Liver (tissue), 9 donors: Measurements from ENCODE around the gene WDR12. TPM values are rescaled to one million over a fixed set of nuclear protein-coding genes. Genes with fewer than 3 reads are reported as not detected.
"Not testable (repeated sequence)": the region's sequence is repeated elsewhere in the genome, so short reads cannot be mapped to it uniquely, and the experiment has no call there.

Experiments
- DNase-seq: peaks from one replicate; pipeline ENCODE4 v3.0.0-alpha.2; 2017; ENCODE audit warnings: low spot score
- H3K27ac ChIP-seq, 2 donors: one replicate each; pipeline ENCODE4 v1.7.0; 2013; ENCODE audit warnings: inconsistent platforms in 2 of 2, low read length in 2 of 2, control low read depth in 1 of 2, low read depth in 1 of 2, mild to moderate bottlenecking in 1 of 2
- H3K27me3 ChIP-seq, 4 donors: one replicate each; pipeline versions ENCODE4 v1.6.1 to v1.7.0; 2013; ENCODE audit warnings: low read length in 3 of 4, inconsistent platforms in 1 of 4, mild to moderate bottlenecking in 1 of 4, moderate library complexity in 1 of 4; ENCODE audit not compliant: control insufficient read depth in 4 of 4, insufficient read depth in 4 of 4
- H3K36me3 ChIP-seq, 4 donors: one replicate each; pipeline versions ENCODE4 v1.6.1 to v1.7.0; 2013; ENCODE audit warnings: low read length in 3 of 4, mild to moderate bottlenecking in 3 of 4, low read depth in 1 of 4, moderate library complexity in 1 of 4; ENCODE audit not compliant: control insufficient read depth in 4 of 4, insufficient read depth in 3 of 4
- H3K4me1 ChIP-seq, 4 donors: one replicate each; pipeline versions ENCODE4 v1.6.1 to v1.7.0; 2013; ENCODE audit warnings: low read length in 3 of 4, mild to moderate bottlenecking in 3 of 4, moderate library complexity in 1 of 4; ENCODE audit not compliant: control insufficient read depth in 4 of 4, insufficient read depth in 4 of 4
- H3K4me3 ChIP-seq, 3 donors: one replicate each; pipeline versions ENCODE4 v1.6.1 to v1.7.0; 2013; ENCODE audit warnings: low read length in 3 of 3, control low read depth in 1 of 3, low read depth in 1 of 3, mild to moderate bottlenecking in 1 of 3
- H3K9ac ChIP-seq, 2 donors: one replicate each; pipeline ENCODE4 v1.7.0; 2013; ENCODE audit warnings: low read length in 2 of 2, mild to moderate bottlenecking in 2 of 2, moderate library complexity in 2 of 2, control low read depth in 1 of 2, low read depth in 1 of 2
- H3K9me3 ChIP-seq, 4 donors: one replicate each; pipeline versions ENCODE4 v1.6.1 to v1.7.0; 2013; ENCODE audit warnings: low read length in 3 of 4; ENCODE audit not compliant: control insufficient read depth in 4 of 4
- ATF3 ChIP-seq: IDR thresholded peaks from 2 replicates; pipeline ENCODE4 v1.6.1; 2016; ENCODE audit warnings: antibody characterized with exemption
- EGR1 ChIP-seq, 2 donors: IDR thresholded peaks; 2 replicates each; pipeline ENCODE4 v1.6.1; 2016 to 2018; ENCODE audit warnings: antibody characterized with exemption in 2 of 2, low read depth in 2 of 2
- FOXA1 ChIP-seq: IDR thresholded peaks from 2 replicates; pipeline ENCODE4 v1.6.1; 2016; ENCODE audit warnings: antibody characterized with exemption
- FOXA2 ChIP-seq: IDR thresholded peaks from 2 replicates; pipeline ENCODE4 v1.6.1; 2016; ENCODE audit warnings: antibody characterized with exemption
- GABPA ChIP-seq, 2 donors: IDR thresholded peaks in 1 of 2; conservative IDR thresholded peaks in 1 of 2; 2 replicates each; pipeline ENCODE4 v1.6.1; 2016; ENCODE audit warnings: antibody characterized with exemption in 2 of 2, mild to moderate bottlenecking in 1 of 2, moderate library complexity in 1 of 2
- HNF4G ChIP-seq: IDR thresholded peaks from 2 replicates; pipeline ENCODE4 v1.6.1; 2016; ENCODE audit warnings: antibody characterized with exemption
- JUND ChIP-seq, 2 donors: IDR thresholded peaks; 2 replicates each; pipeline ENCODE4 v1.6.1; 2016; ENCODE audit warnings: antibody characterized with exemption in 2 of 2
- NR2F2 ChIP-seq: IDR thresholded peaks from 2 replicates; pipeline ENCODE4 v1.6.1; 2016; ENCODE audit warnings: antibody characterized with exemption
- RAD21 ChIP-seq, 2 donors: IDR thresholded peaks; 2 replicates each; pipeline ENCODE4 v1.6.1; 2016; ENCODE audit warnings: antibody characterized with exemption in 2 of 2, mild to moderate bottlenecking in 2 of 2
- REST ChIP-seq: IDR thresholded peaks from 2 replicates; pipeline ENCODE4 v1.6.1; 2016; ENCODE audit warnings: antibody characterized with exemption, mild to moderate bottlenecking
- YY1 ChIP-seq: IDR thresholded peaks from 2 replicates; pipeline ENCODE4 v1.6.1; 2016; ENCODE audit warnings: antibody characterized with exemption, mild to moderate bottlenecking
- ZBTB33 ChIP-seq: IDR thresholded peaks from 2 replicates; pipeline ENCODE4 v1.6.1; 2016; ENCODE audit warnings: antibody characterized with exemption
- WGBS: extraction: QIAGEN DNeasy Blood & Tissue Kit; methylation state at CpG from one replicate; pipeline ENCODE4 v1.1.7; 2013; 5-methylcytosine and 5-hydroxymethylcytosine counted together
- polyA plus RNA-seq, 2 donors: library from polyadenylated mRNA; stranded (reverse) in 1 of 2; unstranded in 1 of 2; fragments of 200-250 nt in 1 of 2; fragments of >200 nt in 1 of 2; fragmentation: Nextera tagmentation in 1 of 2; extraction: Ambion mirVana in 1 of 2; gene quantifications; one replicate each; pipeline versions ENCODE4 v1.2.1 to v1.2.3, GENCODE V29; 2013 to 2015
- total RNA-seq, 2 donors: library from RNA; depleted of rRNA; stranded (reverse); fragments of >200 nt; gene quantifications; one replicate each; pipeline ENCODE4 v1.2.3, GENCODE V29; 2014
- donor health status: healthy.
- donor health status: healthy.
- donor health status: healthy.
- donor health status: healthy.
- donor health status: healthy.

The WDR12 gene
- total and polyA plus RNA-seq, 4 donors, result 6.6 to 26.1 (median 18.4) TPM

- Histone ChIP-seq H3K4me1 (no peaks in the 10 kb centered on the region), H3K27me3 (no peaks in the 10 kb centered on the region), H3K9me3 (no peaks in the 10 kb centered on the region), H3K27ac (no peak overlapping the region), H3K4me3 (no peak overlapping the region), H3K9ac (no peak overlapping the region), H3K36me3 (peaks cover 0 to 7% (median 4%) of the 10 kb centered on the region in 4 donors)
- TF ChIP-seq RAD21 (IDR thresholded peaks at IDR 0.05) (no peak), YY1 (no peak), HNF4G (no peak), ATF3 (no peak), FOXA2 (no peak), FOXA1 (no peak), NR2F2 (no peak), EGR1 (IDR thresholded peaks at IDR 0.05; ENCODE audit: low read depth in 2 of 2) (no peak), GABPA (IDR thresholded peaks at IDR 0.05 in 1 of 2, conservative IDR thresholded peaks at IDR 0.05 in 1 of 2) (no peak)
- DNase-seq, result no peak
- WGBS, result 94% methylated on average over 1 of the region's 1 CpG
Observed at GRCh38 chr2:202918860-202919259, 7.4 kb upstream of the WDR12 start.

GRCh38 chr2:202912342-202913201 is 1.1 kb upstream of the WDR12 start:
- H3K9me3 ChIP-seq, DNase-seq, H3K36me3 ChIP-seq, H3K27me3 ChIP-seq: not testable (repeated sequence)
- peaks cover 4 to 14% (median 11%) of the 10 kb centered on the region in 4 donors for H3K4me1 ChIP-seq
- H3K27ac ChIP-seq, result peak overlapping the region; percentile 82 to 90
- 3% methylated on average over 20 of the region's 49 CpGs for WGBS
- H3K4me3 ChIP-seq, result peak overlapping the region; percentile 66 to 100 (median 99)
- H3K9ac ChIP-seq, result peak overlapping the region; percentile 38 to 74

- WGBS, result 0% methylated on average over 8 of the region's 8 CpGs
- peak overlapping the region; percentile 82 to 90 for H3K27ac ChIP-seq
- H3K4me1 ChIP-seq, result peaks cover 4 to 14% (median 11%) of the 10 kb centered on the region in 4 donors
- peaks cover 0 to 4% (median under 1%) of the 10 kb centered on the region in 4 donors for H3K36me3 ChIP-seq
- peak overlapping the region; percentile 89 to 92 for H3K9ac ChIP-seq
- H3K27me3 ChIP-seq, result no peaks in the 10 kb centered on the region
- DNase-seq, result no peak
- TF ChIP-seq REST (no peak), ATF3 (no peak), ZBTB33 (no peak), JUND (IDR thresholded peaks at IDR 0.05) (no peak), HNF4G (no peak)
- no peaks in the 10 kb centered on the region for H3K9me3 ChIP-seq
- H3K4me3 ChIP-seq, result peak overlapping the region; percentile 66 to 100 (median 99)
Observed at GRCh38 chr2:202911203-202911511, 316 bp downstream of the WDR12 start.
